Erythroblast (primary cell): ENCODE data around the gene MAGEA10.
"Not testable (repeated sequence)": the region's sequence is repeated elsewhere in the genome, so short reads cannot be mapped to it uniquely, and the experiment has no call there.

Experiments used
- DNase-seq, 2 experiments: peaks; one replicate each; lab custom pipeline; 2025; lab: John Stamatoyannopoulos, UW
- GATA1 ChIP-seq: IDR thresholded peaks from 2 replicates; pipeline ENCODE4 v1.6.1; 2011; ENCODE audit warnings: low read depth, mild to moderate bottlenecking, control low read depth, low read length, moderate library complexity
- POLR2A ChIP-seq: IDR thresholded peaks from 2 replicates; pipeline ENCODE4 v1.6.1; 2011; ENCODE audit warnings: mild to moderate bottlenecking, low read length

Gene MAGEA10

GRCh38 chrX:152138388-152138784 is at the start of gene MAGEA10:
Gene MAGEA10, minus strand, starts transcription at chrX:152138577. Its CDS starts 2,957 bp downstream, at chrX:152135620.
- no peak for DNase-seq
- no peak for TF ChIP-seq POLR2A
- no peak for TF ChIP-seq GATA1

- DNase-seq: no peak
- TF ChIP-seq POLR2A: no peak
- TF ChIP-seq GATA1: no peak
Measured at GRCh38 chrX:152177497-152178269, 39.3 kb upstream of the MAGEA10 start.

GRCh38 chrX:152177052-152177451 is 38.7 kb upstream of the MAGEA10 start:
- DNase-seq: no peak
- TF ChIP-seq POLR2A: no peak
- TF ChIP-seq GATA1: no peak

GRCh38 chrX:152175892-152176291 is 37.5 kb upstream of the MAGEA10 start:
- DNase-seq: not testable (repeated sequence)

GRCh38 chrX:152173923-152174322 is 35.5 kb upstream of the MAGEA10 start:
- DNase-seq: not testable (repeated sequence)

- no peak for DNase-seq
- TF ChIP-seq POLR2A (no peak), GATA1 (no peak)
Measured at GRCh38 chrX:152170621-152171020, 32.2 kb upstream of the MAGEA10 start.

GRCh38 chrX:152165033-152165743 is 26.8 kb upstream of the MAGEA10 start:
- peak; percentile 31 to 62 for DNase-seq
- TF ChIP-seq POLR2A (no peak), GATA1 (no peak)

GRCh38 chrX:152157042-152157441 is 18.7 kb upstream of the MAGEA10 start:
- peak; percentile 7 to 63 for DNase-seq
- TF ChIP-seq GATA1 (no peak), POLR2A (no peak)

- TF ChIP-seq POLR2A (no peak), GATA1 (no peak)
- DNase-seq: no peak
Measured at GRCh38 chrX:152155766-152156310, 17.5 kb upstream of the MAGEA10 start.

- no peak for DNase-seq
- TF ChIP-seq GATA1 (no peak), POLR2A (no peak)
Measured at GRCh38 chrX:152154050-152154449, 15.7 kb upstream of the MAGEA10 start.

- no peak for DNase-seq
- no peak for TF ChIP-seq POLR2A
- no peak for TF ChIP-seq GATA1
Measured at GRCh38 chrX:152151256-152151655, 12.9 kb upstream of the MAGEA10 start.

GRCh38 chrX:152149648-152150047 is 11.3 kb upstream of the MAGEA10 start:
- no peak for DNase-seq
- TF ChIP-seq GATA1 (no peak), POLR2A (no peak)

GRCh38 chrX:152139589-152139988 is 1.2 kb upstream of the MAGEA10 start:
- DNase-seq: no peak
- no peak for TF ChIP-seq POLR2A
- no peak for TF ChIP-seq GATA1

- TF ChIP-seq POLR2A (no peak), GATA1 (no peak)
- DNase-seq: no peak
Measured at GRCh38 chrX:152137771-152138387, 498 bp downstream of the MAGEA10 start.
